DMS153 treated with DMSO at 0.1 percent for 48 hours (cell line): ENCODE data around the gene ACAP3.
"Not testable (repeated sequence)": the region's sequence is repeated elsewhere in the genome, so short reads cannot be mapped to it uniquely, and the experiment has no call there.

ENCODE experiments used
- DNase-seq: peaks from one replicate; lab custom pipeline; 2025; ENCODE audit not compliant: unreplicated experiment; lab: John Stamatoyannopoulos, UW

ACAP3 gene

DNA sequence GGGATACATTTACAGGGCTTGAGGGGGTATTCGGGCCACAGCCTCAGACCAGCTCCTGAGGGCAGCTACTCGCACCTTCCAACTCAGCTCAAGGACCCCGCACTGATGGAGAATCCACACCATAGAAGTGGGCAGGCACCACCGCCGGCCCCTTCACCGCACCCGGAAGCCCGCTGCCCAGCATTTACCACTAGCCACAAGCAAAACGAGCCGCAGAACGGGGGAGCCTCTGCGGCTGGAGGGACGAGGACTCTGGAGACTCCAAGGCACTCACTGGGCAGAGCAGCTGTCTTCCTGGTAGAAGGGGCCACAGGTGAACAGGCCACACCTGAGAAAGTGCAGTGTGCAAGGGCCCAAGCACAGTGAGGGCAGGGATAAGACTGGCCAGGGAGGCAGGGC lies 39.4 kb downstream of the ACAP3 start:
- no peak for DNase-seq

DNA sequence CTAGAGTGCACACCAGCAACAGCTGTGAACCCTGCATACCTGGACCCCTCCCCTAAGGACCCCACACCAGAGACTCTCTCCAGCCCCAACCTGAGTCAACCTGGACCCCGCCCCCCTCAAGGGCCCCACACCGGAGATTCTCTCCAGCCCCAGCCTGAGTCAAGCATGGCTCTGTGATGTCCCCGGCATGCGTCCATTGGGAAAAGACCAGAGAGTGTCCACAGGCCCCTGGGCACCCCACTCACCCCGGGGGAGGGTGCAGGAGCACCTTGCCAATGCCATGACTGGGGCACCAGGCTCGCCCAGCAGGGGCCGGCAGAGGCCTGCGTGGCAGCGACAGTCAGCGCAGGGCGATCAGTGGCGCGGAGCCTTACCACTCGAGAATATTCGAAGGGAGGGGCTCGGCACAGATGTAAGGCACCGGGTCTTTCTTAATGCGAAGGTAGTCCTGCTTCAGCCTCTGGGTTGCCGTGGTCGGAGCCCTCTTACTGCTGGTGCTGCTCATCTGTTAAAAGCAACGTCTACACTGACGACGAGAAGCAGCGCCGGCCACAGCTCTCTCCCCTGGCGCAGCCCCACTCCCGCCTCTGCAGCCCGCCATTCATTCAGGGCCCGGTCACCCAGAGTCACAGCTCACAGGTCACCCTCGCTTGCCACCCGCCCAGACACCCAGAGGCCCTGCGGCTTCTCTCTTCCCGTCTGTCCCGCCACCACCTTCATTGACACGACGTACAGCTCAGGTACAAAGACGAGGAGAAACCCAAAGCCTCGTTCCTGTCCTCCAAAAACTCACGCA lies 40.0 kb downstream of the ACAP3 start:
- no peak for DNase-seq

DNA sequence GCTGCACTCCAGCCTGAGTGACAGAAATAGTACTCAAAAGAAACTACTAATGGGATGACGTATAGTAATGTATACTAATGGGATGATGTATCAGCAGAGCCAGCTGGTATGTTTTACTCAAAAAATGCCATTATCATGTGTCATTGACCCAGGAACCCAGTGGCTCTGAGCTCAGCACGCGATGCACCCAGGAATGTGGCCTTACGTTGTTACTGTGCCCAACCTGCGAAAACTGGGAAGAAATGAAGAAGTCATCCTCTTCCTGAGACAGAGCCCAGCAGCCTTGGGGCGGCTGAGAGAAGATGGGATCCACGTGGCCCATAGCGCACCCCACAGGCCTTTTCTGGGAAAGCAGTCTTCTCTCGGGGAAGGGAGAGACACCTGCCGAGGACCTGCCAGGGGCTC lies 42.9 kb downstream of the ACAP3 start:
- DNase-seq, result no peak

DNA sequence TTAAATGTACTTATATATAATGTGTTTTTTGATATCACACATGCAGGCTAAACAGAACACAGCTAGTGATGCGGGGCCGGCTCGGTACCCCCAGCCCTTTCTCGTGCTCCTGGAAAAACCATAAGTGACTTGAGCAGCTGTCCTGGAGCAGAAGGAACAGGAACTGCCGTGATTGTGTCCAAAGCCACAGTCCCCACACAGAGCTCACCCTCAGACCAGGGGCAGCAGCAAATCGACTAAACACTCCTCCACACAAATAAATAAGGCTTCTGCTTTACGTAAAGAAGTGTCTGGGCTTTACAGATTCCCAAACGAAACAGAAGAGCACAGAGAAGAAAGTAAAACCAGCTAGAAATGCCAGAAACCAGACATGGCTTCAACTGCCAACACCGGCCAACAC lies 43.7 kb downstream of the ACAP3 start:
- DNase-seq, result no peak

- DNase-seq, result no peak
Observed at GRCh38 chr1:1262758-1263157, 45.0 kb downstream of the ACAP3 start.

DNA sequence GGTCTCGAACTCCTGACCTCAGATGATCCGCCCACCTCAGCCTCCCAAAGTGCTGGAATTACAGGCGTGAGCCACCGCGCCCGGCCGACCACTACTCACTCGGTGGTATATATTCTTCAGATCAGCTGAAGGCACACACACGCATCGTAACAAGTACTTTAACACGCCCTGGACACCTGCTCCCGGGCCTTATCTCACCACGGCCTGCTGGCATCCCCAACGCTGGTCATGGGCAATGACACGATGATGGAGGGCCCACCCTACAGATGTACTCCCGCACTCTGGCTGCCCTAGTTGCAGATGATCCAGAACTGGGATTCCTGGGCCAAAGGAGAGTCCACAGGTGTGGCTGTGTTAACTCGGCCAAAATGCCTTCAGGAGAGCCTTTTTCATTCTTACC lies 45.7 kb downstream of the ACAP3 start:
- DNase-seq, result no peak

DNA sequence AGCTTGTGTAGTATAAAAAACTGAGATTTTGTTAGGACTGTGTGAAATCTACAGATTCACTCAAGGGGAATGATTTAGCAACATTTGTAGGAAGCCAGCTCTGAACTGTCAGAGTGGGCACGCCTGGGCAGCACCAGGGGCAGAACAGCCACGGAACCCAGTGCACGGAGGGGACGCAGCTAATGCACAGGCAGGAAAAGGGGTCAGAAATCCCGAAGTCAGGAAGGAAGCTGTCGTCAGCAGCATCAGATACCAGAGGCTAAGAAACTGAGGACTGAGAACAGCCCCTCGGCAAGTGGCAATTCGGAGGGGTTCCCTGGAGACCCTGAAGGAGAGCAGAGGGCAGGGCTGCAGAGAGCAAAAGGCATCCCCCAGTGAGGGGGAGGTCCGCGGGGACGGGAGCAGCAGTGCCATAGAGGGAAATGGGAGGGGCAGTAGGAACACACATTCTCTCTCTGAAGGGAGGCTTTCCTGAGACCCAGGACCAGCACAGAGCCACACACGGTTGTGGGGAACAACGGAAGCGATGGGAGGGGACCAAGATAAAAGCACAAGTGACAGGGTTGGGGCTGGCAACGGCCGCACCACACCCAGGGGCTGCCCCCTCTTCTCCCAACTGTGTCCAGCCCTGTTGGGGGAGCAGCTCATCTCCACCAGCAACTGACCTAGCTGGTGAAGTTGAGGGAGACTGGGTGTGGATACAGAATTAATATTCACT lies 46.7 kb downstream of the ACAP3 start:
- DNase-seq, result no peak

GRCh38 chr1:1259951-1260600 lies 47.7 kb downstream of the ACAP3 start:
- DNase-seq, result no peak

GRCh38 chr1:1259540-1259939 lies 48.2 kb downstream of the ACAP3 start:
- DNase-seq, result no peak

- DNase-seq, result no peak
Observed at GRCh38 chr1:1259119-1259488, 48.6 kb downstream of the ACAP3 start.

GRCh38 chr1:1256956-1257871 lies 50.5 kb downstream of the ACAP3 start:
- DNase-seq, result no peak

DNA sequence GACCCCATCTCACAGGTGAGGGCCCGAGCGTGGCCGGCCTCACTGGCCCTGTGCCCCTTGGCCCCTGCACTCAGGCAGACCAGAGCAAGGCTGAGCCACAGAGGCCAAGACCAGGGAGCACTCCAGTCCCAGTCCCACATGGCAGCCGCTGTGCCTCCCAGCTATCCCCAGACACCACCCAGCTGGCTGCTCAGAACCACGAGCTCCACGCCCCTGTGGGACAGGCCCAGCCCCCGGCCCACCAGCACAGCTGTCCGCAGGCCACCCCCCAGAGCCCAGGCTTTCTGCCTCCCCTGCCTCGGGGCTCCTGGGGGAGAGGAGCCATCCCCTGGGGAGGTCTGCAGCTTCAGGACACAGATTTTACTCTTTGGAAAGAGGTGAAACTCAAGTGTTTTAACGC lies 52.1 kb downstream of the ACAP3 start:
- no peak for DNase-seq

GRCh38 chr1:1255078-1255477 lies 52.7 kb downstream of the ACAP3 start:
- DNase-seq, result no peak

GRCh38 chr1:1254667-1254998 lies 53.1 kb downstream of the ACAP3 start:
- DNase-seq, result no peak

GRCh38 chr1:1253972-1254666 lies 53.6 kb downstream of the ACAP3 start:
- DNase-seq, result no peak

DNA sequence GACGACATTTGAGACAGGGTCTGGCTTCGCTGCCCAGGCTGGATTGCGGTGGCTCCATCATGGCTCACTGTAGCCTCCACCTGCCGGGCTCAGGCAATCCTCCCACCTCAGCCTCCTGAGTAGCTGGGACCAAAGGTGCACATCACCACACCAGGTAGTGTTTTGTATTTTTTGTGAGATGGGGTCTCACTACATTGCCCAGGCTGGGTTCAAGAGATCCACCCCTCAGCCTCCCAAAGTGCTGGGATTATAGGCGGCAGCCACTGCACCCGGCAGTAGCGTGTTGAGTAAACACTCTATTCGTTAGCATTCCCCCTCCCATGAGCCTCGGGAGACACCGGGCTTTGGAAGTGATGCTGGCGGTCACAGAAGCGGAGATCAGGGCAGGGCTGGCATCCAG lies 54.4 kb downstream of the ACAP3 start:
- no peak for DNase-seq

- DNase-seq, result peak; percentile 92
Observed at GRCh38 chr1:1250786-1251284, 56.9 kb downstream of the ACAP3 start.

- not testable (repeated sequence) for DNase-seq
Observed at GRCh38 chr1:1248009-1248913, 59.5 kb downstream of the ACAP3 start.

- DNase-seq, result no peak
Observed at GRCh38 chr1:1247341-1247913, 60.3 kb downstream of the ACAP3 start.
